Ramos (cell line): ENCODE data around the gene XCL1.

Experiments
- in situ Hi-C: fragments of 300-500 bp; cut with MboI; formaldehyde crosslinking; loops from one replicate; pipeline ENCODE4 v1.14.3; 2022; ENCODE audit warnings: low sequenced_read_pairs; ENCODE audit not compliant: unreplicated experiment

The XCL1 gene

GRCh38 chr1:168627370-168627769 lies 51.0 kb downstream of the XCL1 start:
- in situ Hi-C loops, result no loop called here

- in situ Hi-C loops, result no loop called here
Observed at GRCh38 chr1:168628807-168629206, 52.4 kb downstream of the XCL1 start.

- in situ Hi-C loops, result no loop called here
Observed at GRCh38 chr1:168629466-168629865, 53.1 kb downstream of the XCL1 start.
